Duodenal mucosa (tissue), 2 donors: ENCODE data around the gene BICDL1.

Experiments used
- H3K27ac ChIP-seq: one replicate; pipeline ENCODE4 v1.7.0; 2013; ENCODE audit warnings: low read depth, low read length
- H3K27me3 ChIP-seq, 2 donors: one replicate each; pipeline ENCODE4 v1.7.0; 2013; ENCODE audit warnings: low read length in 2 of 2, control low read depth in 1 of 2; ENCODE audit not compliant: insufficient read depth in 2 of 2, control insufficient read depth in 1 of 2
- H3K36me3 ChIP-seq, 2 donors: one replicate each; pipeline ENCODE4 v1.7.0; 2013; ENCODE audit warnings: low read length in 2 of 2, control low read depth in 1 of 2; ENCODE audit not compliant: insufficient read depth in 2 of 2, control insufficient read depth in 1 of 2
- H3K4me1 ChIP-seq, 2 donors: one replicate each; pipeline ENCODE4 v1.7.0; 2013; ENCODE audit warnings: low read length in 2 of 2, control low read depth in 1 of 2; ENCODE audit not compliant: insufficient read depth in 2 of 2, control insufficient read depth in 1 of 2
- H3K4me3 ChIP-seq, 2 donors: one replicate each; pipeline ENCODE4 v1.7.0; 2013; ENCODE audit warnings: low read length in 2 of 2, low read depth in 1 of 2
- H3K9ac ChIP-seq, 2 donors: one replicate each; pipeline ENCODE4 v1.7.0; 2013; ENCODE audit warnings: low read length in 2 of 2, low read depth in 1 of 2
- H3K9me3 ChIP-seq, 2 donors: one replicate each; pipeline ENCODE4 v1.7.0; 2013; ENCODE audit warnings: low read length in 2 of 2, control low read depth in 1 of 2; ENCODE audit not compliant: control insufficient read depth in 1 of 2

BICDL1 gene

GRCh38 chr12:120048263-120048662 is 59.2 kb downstream of the BICDL1 start:
- no peak overlapping the region for H3K9ac ChIP-seq
- no peaks in the 10 kb centered on the region for H3K27me3 ChIP-seq
- no peaks in the 10 kb centered on the region for H3K4me1 ChIP-seq
- H3K36me3 ChIP-seq: no peaks in the 10 kb centered on the region
- no peak overlapping the region for H3K27ac ChIP-seq
- no peaks in the 10 kb centered on the region for H3K9me3 ChIP-seq
- H3K4me3 ChIP-seq: no peak overlapping the region

GRCh38 chr12:120049426-120049825 is 60.4 kb downstream of the BICDL1 start:
- Histone ChIP-seq H3K36me3 (no peaks in the 10 kb centered on the region), H3K9me3 (no peaks in the 10 kb centered on the region), H3K4me1 (no peaks in the 10 kb centered on the region), H3K27me3 (no peaks in the 10 kb centered on the region), H3K9ac (no peak overlapping the region), H3K4me3 (no peak overlapping the region), H3K27ac (no peak overlapping the region)

DNA sequence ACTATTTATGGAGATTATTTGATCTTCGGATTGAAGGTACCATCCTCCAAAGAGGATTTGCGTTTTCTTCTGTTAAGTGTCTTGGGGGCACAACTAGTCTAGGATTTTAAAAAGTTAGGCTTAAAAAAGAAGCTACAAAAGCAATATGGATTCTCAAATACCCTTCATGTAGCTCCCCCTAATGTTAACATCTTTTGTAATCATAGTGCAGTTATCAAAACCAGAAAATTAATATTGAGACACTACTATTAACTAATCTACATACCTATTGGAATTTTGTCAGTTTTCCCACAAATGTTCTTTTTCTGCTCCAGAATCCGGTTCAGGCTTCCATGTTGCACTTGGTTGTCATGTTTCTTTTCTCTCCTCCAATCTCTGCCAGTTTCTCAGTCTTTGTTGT is 62.5 kb downstream of the BICDL1 start:
- H3K36me3 ChIP-seq: no peaks in the 10 kb centered on the region
- H3K4me1 ChIP-seq: no peaks in the 10 kb centered on the region
- no peaks in the 10 kb centered on the region for H3K27me3 ChIP-seq
- no peaks in the 10 kb centered on the region for H3K9me3 ChIP-seq
- H3K27ac ChIP-seq: no peak overlapping the region
- no peak overlapping the region for H3K9ac ChIP-seq
- H3K4me3 ChIP-seq: no peak overlapping the region

GRCh38 chr12:120054293-120054692 is 65.3 kb downstream of the BICDL1 start:
- H3K27me3 ChIP-seq: no peaks in the 10 kb centered on the region
- H3K9ac ChIP-seq: no peak overlapping the region
- no peaks in the 10 kb centered on the region for H3K36me3 ChIP-seq
- no peaks in the 10 kb centered on the region for H3K9me3 ChIP-seq
- H3K4me1 ChIP-seq: no peaks in the 10 kb centered on the region
- no peak overlapping the region for H3K4me3 ChIP-seq
- no peak overlapping the region for H3K27ac ChIP-seq

GRCh38 chr12:120055231-120056000 is 66.4 kb downstream of the BICDL1 start:
- H3K4me1 ChIP-seq: peaks cover 0 to 4% of the 10 kb centered on the region in 2 donors
- H3K27ac ChIP-seq: no peak overlapping the region
- no peaks in the 10 kb centered on the region for H3K36me3 ChIP-seq
- H3K27me3 ChIP-seq: no peaks in the 10 kb centered on the region
- no peak overlapping the region for H3K9ac ChIP-seq
- no peaks in the 10 kb centered on the region for H3K9me3 ChIP-seq
- H3K4me3 ChIP-seq: no peak overlapping the region

DNA sequence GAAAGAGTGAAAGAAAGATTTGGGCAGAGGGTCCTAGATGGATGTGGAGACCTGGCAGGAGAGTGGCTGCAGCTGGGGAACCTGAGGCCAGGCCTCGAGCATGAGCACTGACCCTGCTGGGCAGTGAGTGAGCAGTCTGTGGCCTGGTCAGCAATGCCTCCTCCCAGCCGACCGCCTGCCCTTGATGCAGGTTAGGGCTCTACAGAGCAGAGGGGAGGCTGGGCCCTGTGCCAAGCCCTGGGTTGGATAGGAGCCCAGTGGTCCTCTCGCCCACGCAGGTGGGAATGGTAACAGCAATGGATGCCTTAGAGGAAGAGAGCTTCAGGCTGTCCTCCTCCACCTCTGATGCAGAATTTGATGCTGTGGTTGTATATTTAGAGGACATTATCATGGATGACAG is 67.7 kb downstream of the BICDL1 start:
- peaks cover 0 to 4% of the 10 kb centered on the region in 2 donors for H3K4me1 ChIP-seq
- no peak overlapping the region for H3K9ac ChIP-seq
- no peak overlapping the region for H3K27ac ChIP-seq
- no peaks in the 10 kb centered on the region for H3K27me3 ChIP-seq
- no peaks in the 10 kb centered on the region for H3K9me3 ChIP-seq
- H3K4me3 ChIP-seq: no peak overlapping the region
- H3K36me3 ChIP-seq: no peaks in the 10 kb centered on the region

DNA sequence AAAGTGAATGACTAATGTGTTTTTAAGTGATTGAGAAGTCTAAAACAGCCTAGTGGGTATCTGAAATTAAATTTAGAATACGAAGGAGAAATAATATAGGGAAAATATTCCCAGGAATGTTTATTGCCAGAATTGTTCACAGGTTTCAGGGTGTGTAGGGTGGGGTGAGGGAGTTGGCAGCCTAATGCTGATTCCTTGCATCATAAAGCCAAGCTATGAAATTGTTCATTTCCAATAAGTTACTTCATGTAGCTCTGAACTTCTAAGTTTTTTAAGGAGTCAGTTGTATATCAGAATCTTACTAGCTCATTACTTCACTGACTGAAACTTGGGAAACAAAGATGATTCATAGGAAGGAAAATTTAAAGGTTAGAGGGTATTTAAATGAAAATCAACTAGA is 71.2 kb downstream of the BICDL1 start:
- Histone ChIP-seq H3K27me3 (no peaks in the 10 kb centered on the region), H3K4me3 (no peak overlapping the region), H3K27ac (no peak overlapping the region), H3K9ac (no peak overlapping the region), H3K4me1 (peaks cover 0 to 4% of the 10 kb centered on the region in 2 donors), H3K36me3 (no peaks in the 10 kb centered on the region), H3K9me3 (no peaks in the 10 kb centered on the region)

DNA sequence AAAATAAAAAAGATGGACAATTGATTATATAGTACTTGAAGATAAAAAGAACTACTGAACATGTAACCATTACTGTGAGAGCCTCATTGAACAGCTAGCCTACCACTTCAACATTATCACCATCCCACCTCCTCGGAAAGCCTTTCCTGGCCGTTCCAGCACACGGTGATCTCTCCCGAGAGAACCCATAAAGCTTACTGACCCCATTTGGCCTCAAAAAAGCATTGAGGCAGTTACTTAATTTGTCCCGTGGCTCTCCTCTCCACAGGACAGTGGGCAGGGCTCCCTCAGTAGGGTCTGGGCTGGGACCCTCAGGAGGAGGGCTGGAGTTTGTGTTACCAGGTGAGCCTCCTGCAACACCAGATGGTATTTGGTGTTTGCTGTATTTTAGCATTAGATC is 71.7 kb downstream of the BICDL1 start:
- Histone ChIP-seq H3K4me1 (peaks cover 0 to 4% of the 10 kb centered on the region in 2 donors), H3K36me3 (no peaks in the 10 kb centered on the region), H3K4me3 (no peak overlapping the region), H3K9me3 (no peaks in the 10 kb centered on the region), H3K27ac (no peak overlapping the region), H3K27me3 (no peaks in the 10 kb centered on the region), H3K9ac (no peak overlapping the region)

DNA sequence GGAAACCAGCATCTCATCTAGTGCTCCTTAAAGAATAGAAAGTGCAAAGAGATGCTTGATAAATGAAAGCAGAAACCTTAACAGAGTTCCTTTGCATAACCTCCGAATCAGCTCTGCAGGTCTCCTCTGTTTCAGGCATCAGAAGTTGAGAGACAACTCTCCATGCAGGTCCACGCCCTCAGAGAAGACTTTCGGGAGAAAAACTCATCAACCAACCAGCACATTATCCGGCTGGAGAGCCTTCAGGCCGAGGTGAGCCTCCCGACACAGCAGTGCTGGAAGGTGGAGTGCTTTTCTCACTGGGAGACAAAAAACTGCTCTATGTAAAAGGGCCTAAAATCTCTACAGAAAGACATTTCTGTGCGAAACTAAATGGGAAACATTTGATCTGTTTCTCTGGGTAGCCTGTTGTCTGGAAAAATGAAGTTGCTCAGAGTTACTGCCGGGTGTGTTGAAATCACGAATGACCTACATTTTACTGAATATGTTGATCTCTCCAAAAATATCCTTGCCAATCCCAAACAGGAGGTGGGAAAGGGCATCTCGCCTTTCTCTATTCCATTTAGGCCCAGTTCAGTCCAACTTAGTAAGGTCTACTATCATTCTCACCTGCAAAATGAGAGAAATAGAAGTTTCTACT is 72.7 kb downstream of the BICDL1 start:
- H3K36me3 ChIP-seq: no peaks in the 10 kb centered on the region
- H3K27ac ChIP-seq: no peak overlapping the region
- H3K9me3 ChIP-seq: no peaks in the 10 kb centered on the region
- no peaks in the 10 kb centered on the region for H3K27me3 ChIP-seq
- H3K4me3 ChIP-seq: no peak overlapping the region
- H3K9ac ChIP-seq: no peak overlapping the region
- H3K4me1 ChIP-seq: peaks cover 0 to 4% of the 10 kb centered on the region in 2 donors

- Histone ChIP-seq H3K36me3 (no peaks in the 10 kb centered on the region), H3K4me3 (no peak overlapping the region), H3K9ac (no peak overlapping the region), H3K27ac (no peak overlapping the region), H3K9me3 (no peaks in the 10 kb centered on the region), H3K27me3 (no peaks in the 10 kb centered on the region), H3K4me1 (peaks cover 0 to 4% of the 10 kb centered on the region in 2 donors)
These were observed 74.0 kb downstream of the BICDL1 start for GRCh38 chr12:120062976-120063579.
